GM11168 (cell line): ENCODE measurements around the gene ZNF80.

ENCODE experiments used
- in situ Hi-C: fragments of 300-500 bp; cut with MboI; formaldehyde crosslinking; loops from one replicate; pipeline ENCODE4 v1.12.0; 2022; ENCODE audit warnings: low sequenced_read_pairs; ENCODE audit not compliant: unreplicated experiment

ZNF80 gene

GRCh38 chr3:114221165-114221880 lies 16.1 kb downstream of the ZNF80 start:
- in situ Hi-C loops: no loop called here

DNA sequence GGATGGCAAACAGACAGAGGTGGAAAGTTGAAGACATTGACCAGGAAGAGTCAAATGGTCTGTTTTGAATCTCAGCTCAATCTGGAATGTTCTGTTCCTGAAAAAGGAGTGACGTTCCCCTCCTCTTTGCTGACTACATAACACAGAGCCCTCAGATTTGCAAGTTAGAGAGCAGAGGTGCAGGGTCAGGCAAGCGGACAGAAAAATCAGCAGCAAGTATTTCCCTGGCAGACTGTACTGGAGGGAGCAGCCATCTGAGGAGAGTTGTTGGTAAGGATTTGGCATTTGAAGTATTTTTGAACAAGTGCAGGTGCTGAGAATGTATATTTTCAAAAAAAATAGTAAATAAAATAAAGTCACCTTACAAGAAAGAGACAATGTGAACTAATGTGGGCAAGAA lies 17.6 kb downstream of the ZNF80 start:
- in situ Hi-C loops: no loop called here

DNA sequence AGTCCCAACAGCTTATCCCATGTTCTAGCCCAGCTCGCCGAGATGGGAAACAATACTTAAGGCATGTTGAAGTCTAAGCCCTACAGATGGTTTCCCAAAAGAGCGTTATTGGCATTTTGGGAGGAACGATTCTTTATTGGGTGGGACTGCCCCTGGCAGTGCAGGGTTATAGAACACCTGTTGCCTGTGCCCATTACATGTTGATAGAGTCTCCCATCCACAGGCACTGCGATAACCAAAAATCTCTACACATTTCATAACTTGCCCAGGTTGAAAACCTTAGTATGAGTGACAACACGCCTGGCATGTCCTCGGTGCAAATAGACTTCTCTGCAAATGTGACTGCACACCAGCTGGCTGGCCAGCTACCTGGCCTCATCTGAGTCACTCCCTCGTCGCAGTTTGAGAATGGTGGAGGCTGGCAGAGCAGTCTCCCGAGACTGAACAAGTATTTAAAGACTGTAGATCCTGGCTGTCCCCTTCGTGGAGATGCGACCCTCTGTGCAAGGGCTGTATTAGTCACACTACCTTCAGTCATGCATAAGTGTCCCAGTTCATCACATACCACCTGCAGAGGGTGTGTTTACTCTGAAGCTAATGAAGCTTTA lies 18.7 kb downstream of the ZNF80 start:
- in situ Hi-C loops: no loop called here

GRCh38 chr3:114218006-114218405 lies 19.4 kb downstream of the ZNF80 start:
- in situ Hi-C loops: no loop called here

DNA sequence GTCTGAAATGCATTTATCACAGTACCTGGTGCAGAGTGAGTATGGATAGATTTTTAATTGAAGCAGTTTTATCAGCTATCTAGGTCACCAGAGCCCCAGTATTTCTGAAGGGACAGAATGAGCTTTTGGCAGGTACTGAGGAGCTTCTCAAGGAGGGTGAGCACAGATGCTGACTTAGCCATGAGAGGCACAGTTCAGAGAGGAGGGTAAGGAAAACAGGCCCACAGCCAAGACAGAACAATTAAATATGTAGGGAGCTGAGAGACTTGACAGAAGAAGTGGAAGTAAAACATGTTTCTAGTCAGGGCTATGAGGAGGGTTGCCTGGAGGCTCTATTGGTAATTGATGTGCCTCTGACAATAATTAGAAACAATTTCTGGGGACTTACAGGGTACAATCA lies 20.1 kb downstream of the ZNF80 start:
- in situ Hi-C loops: no loop called here

DNA sequence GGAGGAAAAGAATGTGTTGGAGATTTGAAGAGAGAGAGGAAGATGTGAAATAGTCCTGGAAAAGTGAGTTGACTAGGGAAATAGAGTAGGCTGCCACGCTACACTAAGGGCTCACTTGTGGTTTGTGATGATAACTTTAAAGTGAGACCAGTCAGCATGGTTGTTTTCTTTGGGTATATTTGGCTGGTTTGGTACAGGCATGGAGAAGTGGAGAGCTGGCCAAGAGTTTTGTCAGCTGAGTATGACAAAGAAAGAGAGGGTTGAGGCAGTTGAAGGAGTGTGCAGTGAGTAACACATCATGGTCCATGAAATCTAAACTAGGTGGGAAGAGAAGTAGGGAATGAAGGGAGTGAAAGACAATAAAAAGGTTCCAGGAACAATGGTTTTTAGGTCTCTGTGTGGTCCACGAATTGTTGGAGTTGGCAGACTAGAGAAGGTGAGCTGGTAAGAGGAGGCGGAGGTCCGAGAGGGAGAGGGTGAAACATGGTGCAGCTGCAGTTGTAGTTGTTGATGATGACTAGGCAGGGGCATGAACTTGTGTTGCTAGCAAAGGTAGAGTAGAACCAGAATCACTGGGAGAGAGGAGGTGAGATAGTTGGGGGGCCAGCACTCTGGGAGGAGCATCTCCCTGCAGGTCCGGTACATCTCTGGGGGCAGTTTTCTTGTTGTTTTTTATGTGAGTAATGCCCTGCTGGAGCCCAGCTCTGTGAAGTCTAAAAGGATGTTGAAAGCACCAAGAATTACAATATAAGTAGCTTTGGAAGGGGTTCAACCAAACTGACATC lies 21.0 kb downstream of the ZNF80 start:
- in situ Hi-C loops: no loop called here

- in situ Hi-C loops: no loop called here
Measured at GRCh38 chr3:114214542-114215341, 22.6 kb downstream of the ZNF80 start.

DNA sequence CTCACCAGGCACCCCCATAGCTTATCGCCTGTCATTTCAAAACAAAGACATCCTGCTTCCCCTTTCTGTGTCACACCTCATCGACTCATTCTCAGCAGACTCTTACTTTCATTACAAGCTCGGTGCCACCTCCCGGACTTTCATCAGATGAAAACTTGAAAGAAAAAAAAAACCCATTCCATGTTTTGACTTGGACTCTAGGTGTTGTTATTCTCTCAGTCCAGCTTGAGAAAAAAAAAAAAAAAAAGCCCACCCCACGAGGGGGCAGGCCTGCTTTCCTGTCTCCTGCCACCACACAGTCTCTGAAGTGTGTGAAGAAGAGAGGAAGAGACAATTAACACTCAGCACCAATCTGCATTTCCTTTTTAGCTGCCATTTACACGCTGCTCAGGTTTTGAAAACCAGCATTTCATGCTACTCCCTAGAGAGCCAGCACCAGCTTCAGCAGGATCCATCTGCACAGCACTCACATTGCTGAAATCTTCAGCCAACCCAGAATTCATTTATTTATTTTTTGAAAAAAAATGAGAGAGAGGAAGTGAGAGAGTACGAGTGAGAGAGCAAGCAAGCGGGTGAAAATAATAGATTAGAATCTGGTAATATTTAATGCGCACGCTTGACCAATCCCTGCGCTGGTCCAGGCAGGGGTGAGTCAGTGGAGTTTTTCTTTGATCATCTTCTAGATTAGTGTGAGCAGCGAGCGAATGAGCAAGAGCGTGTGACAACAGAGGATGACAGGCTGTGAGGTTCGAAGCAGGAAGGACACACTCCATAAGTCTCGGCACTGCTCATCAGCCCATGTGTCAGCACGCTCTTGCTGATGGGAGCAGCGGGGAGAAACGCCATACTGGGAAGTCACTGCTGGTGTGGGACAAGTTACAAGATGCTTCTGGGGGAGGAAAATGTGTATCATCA lies 23.5 kb downstream of the ZNF80 start:
- in situ Hi-C loops: no loop called here

DNA sequence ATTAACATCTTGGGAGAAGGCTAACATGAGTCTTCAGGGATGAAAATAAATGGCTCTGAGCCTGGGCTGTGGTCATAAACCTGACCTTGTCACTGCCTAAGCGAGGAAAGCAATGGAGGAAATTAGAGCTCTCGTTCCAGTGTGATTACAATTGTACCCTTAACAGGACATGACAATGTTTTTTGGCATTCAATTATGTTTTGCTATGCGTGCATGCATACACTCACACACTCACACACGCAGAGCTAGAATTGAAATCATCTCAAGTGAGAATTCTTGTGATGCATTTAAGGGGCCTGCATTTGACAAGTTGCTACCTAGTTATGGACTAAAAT lies 24.1 kb downstream of the ZNF80 start:
- in situ Hi-C loops: no loop called here

DNA sequence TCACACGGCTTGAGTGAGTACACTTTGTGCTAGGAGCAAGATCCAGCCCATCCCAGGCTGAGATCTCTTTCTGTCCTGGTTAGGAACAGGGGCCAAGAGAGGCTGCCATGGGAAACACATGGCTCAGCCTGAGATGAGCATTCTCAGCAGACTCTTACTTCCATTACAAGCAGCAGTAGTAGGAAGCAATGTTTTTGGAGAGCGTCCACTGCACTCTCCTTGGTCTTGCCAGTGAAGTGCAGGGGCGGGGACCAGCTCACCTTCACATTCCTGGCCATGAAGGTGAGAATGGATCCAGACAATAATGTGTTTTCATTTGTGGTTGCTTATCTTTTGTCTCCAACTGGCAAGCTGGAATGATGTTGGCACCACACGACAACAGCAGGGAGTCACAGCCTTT lies 24.7 kb downstream of the ZNF80 start:
- in situ Hi-C loops: no loop called here

DNA sequence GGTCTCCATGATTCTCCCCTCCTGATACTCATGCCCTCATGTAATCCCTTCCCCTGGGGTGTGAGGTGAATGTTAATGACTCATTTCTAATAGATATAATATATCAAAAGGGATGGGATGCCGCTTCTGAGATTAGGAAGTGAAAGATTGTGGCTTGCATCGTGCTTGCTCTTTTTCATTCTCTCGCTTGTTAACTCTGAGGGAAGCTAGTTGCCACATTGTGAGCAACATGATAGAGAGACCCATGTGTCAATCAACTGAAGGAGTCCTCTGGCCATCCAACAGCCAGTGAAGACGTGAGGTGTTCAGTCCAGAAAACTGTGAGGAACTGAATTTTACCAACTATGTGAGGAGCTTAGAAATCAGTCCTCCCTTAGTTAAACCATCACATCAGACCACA lies 29.6 kb downstream of the ZNF80 start:
- in situ Hi-C loops: no loop called here

- in situ Hi-C loops: no loop called here
Measured at GRCh38 chr3:114206342-114206741, 31.0 kb downstream of the ZNF80 start.

- in situ Hi-C loops: no loop called here
Measured at GRCh38 chr3:114205541-114205940, 31.8 kb downstream of the ZNF80 start.

- in situ Hi-C loops: no loop called here
Measured at GRCh38 chr3:114194750-114195149, 42.6 kb downstream of the ZNF80 start.

DNA sequence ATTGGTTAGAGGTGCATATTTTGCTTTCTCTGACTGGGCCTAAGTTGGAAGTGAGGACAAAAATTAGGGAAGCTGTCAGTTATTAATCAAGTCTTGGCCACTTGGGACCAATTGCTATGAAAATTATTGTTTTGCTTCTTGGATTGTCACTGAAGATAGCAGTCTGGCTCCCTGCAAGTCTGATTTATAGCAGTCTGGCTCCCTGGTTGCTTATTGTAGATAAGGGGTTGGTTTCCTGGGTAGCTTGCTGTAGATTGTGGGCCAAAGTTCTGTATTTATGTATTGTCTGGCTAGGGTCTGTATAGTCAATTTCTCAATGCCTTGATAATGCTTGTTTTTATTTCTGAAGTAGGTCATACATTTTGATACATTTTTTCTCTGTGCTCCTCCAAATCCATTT lies 45.2 kb downstream of the ZNF80 start:
- in situ Hi-C loops: no loop called here

DNA sequence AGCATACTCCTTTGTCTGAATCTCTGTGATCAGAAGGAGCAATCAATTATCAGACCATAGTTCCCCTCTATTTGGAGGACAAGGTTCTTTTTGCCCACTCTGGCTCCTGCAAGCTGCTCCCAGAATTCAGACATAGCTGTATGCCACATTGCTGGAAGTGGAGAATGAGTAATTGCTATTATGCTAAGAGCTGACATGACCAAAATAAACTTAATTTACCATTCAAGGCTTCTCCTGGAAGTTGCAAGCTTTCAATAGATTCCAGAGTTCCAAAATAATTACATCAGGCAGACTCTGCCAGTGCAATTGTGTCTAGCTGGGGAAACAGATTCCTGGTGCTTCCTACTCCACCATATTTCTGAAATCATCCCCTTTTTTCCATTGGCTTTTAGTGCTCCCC lies 50.9 kb downstream of the ZNF80 start:
- in situ Hi-C loops: no loop called here
